IMR-90 (cell line): Measurements from ENCODE around the gene USH2A. TPM values are rescaled to one million over a fixed set of nuclear protein-coding genes. Genes with fewer than 3 reads are reported as not detected.
A peak's percentile ranks its signal among the peaks of the same experiment; 100 is the strongest.

Source experiments
- ATAC-seq: fragments of 200-7000 bp; cut with Tn5 transposase; 2 replicates; pipeline ENCODE4 v1.9.1; 2020; ENCODE audit warnings: low read depth, mild to moderate bottlenecking, moderate library complexity
- BruUV-seq: library from RNA; stranded (reverse); fragments of 400-500 nt; replicated peaks from 2 replicates; lab custom pipeline; 2021; lab: Mats Ljungman, UMichigan
- CTCF ChIA-PET: fragments of 300-600 bp; formaldehyde crosslinking; extraction: SDS; loops from one replicate; lab custom pipeline; 2021; ENCODE audit warnings: antibody characterized with exemption; lab: Yijun Ruan, JAX
- POLR2A ChIA-PET: fragments of 300-600 bp; sonication (Branson Sonifier 250); formaldehyde crosslinking; loops from one replicate; lab custom pipeline; 2022; ENCODE audit warnings: antibody characterized with exemption; ENCODE audit not compliant: unreplicated experiment; lab: Charles Lee
- DNase-seq: peaks from one replicate; pipeline ENCODE4 v3.0.0; 2013
- H2AFZ ChIP-seq: replicated peaks from 2 replicates; pipeline ENCODE3; 2013; ENCODE audit warnings: low read length, mild to moderate bottlenecking; ENCODE audit not compliant: poor library complexity
- H2AK5ac ChIP-seq: 2 replicates; pipeline ENCODE4 v1.6.1; 2013; ENCODE audit warnings: low read depth, low read length, inconsistent platforms
- H2AK9ac ChIP-seq: replicated peaks from 2 replicates; pipeline ENCODE3; 2013; ENCODE audit warnings: mild to moderate bottlenecking, low read depth, low read length, moderate library complexity; ENCODE audit not compliant: poor library complexity
- H2BK120ac ChIP-seq: 2 replicates; pipeline ENCODE4 v1.6.1; 2013; ENCODE audit warnings: low read depth, low read length, inconsistent platforms
- H2BK15ac ChIP-seq: 3 replicates; pipeline ENCODE4 v1.6.1; 2013; ENCODE audit warnings: low read depth, low read length, inconsistent platforms
- H2BK20ac ChIP-seq: 2 replicates; pipeline ENCODE4 v1.6.1; 2013; ENCODE audit warnings: low read depth, mild to moderate bottlenecking, inconsistent platforms, low read length, moderate library complexity
- H2BK5ac ChIP-seq: 2 replicates; pipeline ENCODE4 v1.6.1; 2013; ENCODE audit warnings: mild to moderate bottlenecking, low read depth, low read length, inconsistent platforms; ENCODE audit not compliant: poor library complexity, severe bottlenecking
- H3K14ac ChIP-seq: replicated peaks from 2 replicates; pipeline ENCODE4 v1.6.1; 2013; ENCODE audit warnings: low read depth, low read length, inconsistent platforms
- H3K18ac ChIP-seq: 2 replicates; pipeline ENCODE4 v1.6.1; 2013; ENCODE audit warnings: low read depth, low read length, control low read depth
- H3K23ac ChIP-seq: 2 replicates; pipeline ENCODE4 v1.6.1; 2013; ENCODE audit warnings: low read depth, low read length, inconsistent platforms
- H3K27ac ChIP-seq: 2 replicates; pipeline ENCODE4 v1.5.1; 2013; ENCODE audit warnings: mild to moderate bottlenecking, control low read depth, low read length; ENCODE audit not compliant: insufficient read depth
- H3K27me3 ChIP-seq: 2 replicates; pipeline ENCODE4 v1.6.1; 2013; ENCODE audit warnings: low read length; ENCODE audit not compliant: control insufficient read depth, insufficient read depth
- H3K36me3 ChIP-seq: 2 replicates; pipeline ENCODE4 v1.6.1; 2013; ENCODE audit warnings: low read length, mixed read lengths; ENCODE audit not compliant: control insufficient read depth, insufficient read depth
- H3K4ac ChIP-seq: 2 replicates; pipeline ENCODE4 v1.6.1; 2013; ENCODE audit warnings: low read depth, low read length, inconsistent platforms
- H3K4me1 ChIP-seq: 2 replicates; pipeline ENCODE4 v1.6.1; 2013; ENCODE audit warnings: low read length, mixed read lengths; ENCODE audit not compliant: control insufficient read depth, insufficient read depth
- H3K4me2 ChIP-seq: 2 replicates; pipeline ENCODE4 v1.6.1; 2013; ENCODE audit warnings: low read depth, mild to moderate bottlenecking, control low read depth, low read length, moderate library complexity
- H3K4me3 ChIP-seq: 2 replicates; pipeline ENCODE4 v1.5.1; 2013; ENCODE audit warnings: low read depth, mild to moderate bottlenecking, control low read depth, low read length, moderate library complexity; ENCODE audit not compliant: insufficient read depth
- H3K56ac ChIP-seq: 2 replicates; pipeline ENCODE4 v1.6.1; 2013; ENCODE audit warnings: low read length, inconsistent platforms; ENCODE audit not compliant: insufficient read depth; ENCODE audit errors: extremely low read depth
- H3K79me1 ChIP-seq, 2 experiments: 2 replicates each; pipeline ENCODE4 v1.6.1; 2013; ENCODE audit warnings: low read length in 2 of 2, inconsistent platforms in 1 of 2, low read depth in 1 of 2
- H3K9ac ChIP-seq: 2 replicates; pipeline ENCODE4 v1.6.1; 2013; ENCODE audit warnings: low read depth, low read length, control low read depth
- H3K9me1 ChIP-seq: 2 replicates; pipeline ENCODE4 v1.6.1; 2013; ENCODE audit warnings: low read length, inconsistent platforms; ENCODE audit not compliant: insufficient read depth
- H3K9me3 ChIP-seq: 2 replicates; pipeline ENCODE4 v1.6.1; 2013; ENCODE audit warnings: low read length; ENCODE audit not compliant: control insufficient read depth, insufficient read depth
- H4K20me1 ChIP-seq: 2 replicates; pipeline ENCODE4 v1.6.1; 2013; ENCODE audit warnings: low read length, inconsistent platforms; ENCODE audit not compliant: insufficient read depth
- H4K5ac ChIP-seq: 2 replicates; pipeline ENCODE4 v1.6.1; 2013; ENCODE audit warnings: mild to moderate bottlenecking, low read depth, low read length, control low read depth
- H4K8ac ChIP-seq, 2 experiments: 2 replicates each; pipeline ENCODE4 v1.6.1; 2013; ENCODE audit warnings: low read depth in 2 of 2, low read length in 2 of 2, control low read depth in 1 of 2, inconsistent platforms in 1 of 2
- H4K91ac ChIP-seq: 2 replicates; pipeline ENCODE4 v1.6.1; 2013; ENCODE audit warnings: low read depth, low read length, inconsistent platforms; ENCODE audit not compliant: insufficient read depth
- CHD1 ChIP-seq: IDR thresholded peaks from 2 replicates; pipeline ENCODE4 v1.6.1; 2012; ENCODE audit warnings: low read depth, low read length, improper control_type of control experiment
- CTCF ChIP-seq: conservative IDR thresholded peaks from 2 replicates; pipeline ENCODE4 v1.5.1; 2012; ENCODE audit warnings: mild to moderate bottlenecking, low read depth, low read length, improper control_type of control experiment
- MAZ ChIP-seq: IDR thresholded peaks from 2 replicates; pipeline ENCODE4 v1.6.1; 2012; ENCODE audit warnings: low read depth, mild to moderate bottlenecking, low read length, improper control_type of control experiment, moderate library complexity, borderline replicate concordance
- MXI1 ChIP-seq: IDR thresholded peaks from 2 replicates; pipeline ENCODE4 v1.6.1; 2012; ENCODE audit warnings: low read depth, mild to moderate bottlenecking, low read length, moderate library complexity, borderline replicate concordance
- NFE2L2 ChIP-seq: fragments of 150-350 bp; IDR thresholded peaks from 2 replicates; pipeline ENCODE4 v1.6.1; 2016; ENCODE audit warnings: low read depth, mild to moderate bottlenecking, low read length
- POLR2A ChIP-seq: IDR thresholded peaks from 2 replicates; pipeline ENCODE4 v1.6.1; 2012; ENCODE audit warnings: mild to moderate bottlenecking, low read depth, low read length
- RAD21 ChIP-seq: IDR thresholded peaks from 2 replicates; pipeline ENCODE4 v1.6.1; 2012; ENCODE audit warnings: low read length, improper control_type of control experiment
- SMC3 ChIP-seq: fragments of 150-350 bp; IDR thresholded peaks from 2 replicates; pipeline ENCODE4 v1.6.1; 2016; ENCODE audit warnings: low read depth, mild to moderate bottlenecking, antibody characterized with exemption, low read length, moderate library complexity
- WGBS, 2 experiments: methylation state at CpG; one replicate each; pipeline versions ENCODE4 v1.1.5 to v1.1.7; 2013; ENCODE audit warnings: missing lambda C conversion rate in 2 of 2; ENCODE audit not compliant: insufficient read length in 1 of 2; ENCODE audit errors: extremely low coverage in 2 of 2; 5-methylcytosine and 5-hydroxymethylcytosine counted together
- dilution Hi-C: fragments of 300-500 bp; cut with HindIII; formaldehyde crosslinking; loops from one replicate; pipeline ENCODE4 v1.14.3; 2018; ENCODE audit warnings: low sequenced_read_pairs; ENCODE audit not compliant: unreplicated experiment
- in situ Hi-C: fragments of 300-500 bp; cut with MboI; formaldehyde crosslinking; loops from 3 replicates; pipeline ENCODE4 v1.14.3; 2019; ENCODE audit warnings: low sequenced_read_pairs, inconsistent platforms, mixed read lengths
- intact Hi-C: fragments of 100-400 bp; cut with micrococcal nuclease; formaldehyde crosslinking; loops from 2 replicates; pipeline ENCODE4 v1.10.0; 2022
- polyA plus RNA-seq, 3 experiments: library from polyadenylated mRNA; depleted of rRNA; stranded (reverse); fragments of >200 nt; gene quantifications; 2 replicates each; pipeline ENCODE4 v1.2.3, GENCODE V29; 2012; ENCODE audit warnings: low replicate concordance in 1 of 3
- total RNA-seq: library from RNA; depleted of rRNA; stranded (reverse); fragments of >200 nt; gene quantifications from 2 replicates; pipeline ENCODE4 v1.2.3, GENCODE V29; 2012
- TF ChIP-seq, protein P1 (sequence below): fragments of 150-350 bp; IDR thresholded peaks from 2 replicates; pipeline ENCODE4 v1.6.1; 2016; ENCODE audit warnings: low read depth, mild to moderate bottlenecking, low read length, moderate library complexity, borderline replicate concordance

USH2A gene
- total and polyA plus RNA-seq, 2 of the 4 experiments (the other 2 are of a cell fraction): under 0.01 to 0.02 TPM

DNA sequence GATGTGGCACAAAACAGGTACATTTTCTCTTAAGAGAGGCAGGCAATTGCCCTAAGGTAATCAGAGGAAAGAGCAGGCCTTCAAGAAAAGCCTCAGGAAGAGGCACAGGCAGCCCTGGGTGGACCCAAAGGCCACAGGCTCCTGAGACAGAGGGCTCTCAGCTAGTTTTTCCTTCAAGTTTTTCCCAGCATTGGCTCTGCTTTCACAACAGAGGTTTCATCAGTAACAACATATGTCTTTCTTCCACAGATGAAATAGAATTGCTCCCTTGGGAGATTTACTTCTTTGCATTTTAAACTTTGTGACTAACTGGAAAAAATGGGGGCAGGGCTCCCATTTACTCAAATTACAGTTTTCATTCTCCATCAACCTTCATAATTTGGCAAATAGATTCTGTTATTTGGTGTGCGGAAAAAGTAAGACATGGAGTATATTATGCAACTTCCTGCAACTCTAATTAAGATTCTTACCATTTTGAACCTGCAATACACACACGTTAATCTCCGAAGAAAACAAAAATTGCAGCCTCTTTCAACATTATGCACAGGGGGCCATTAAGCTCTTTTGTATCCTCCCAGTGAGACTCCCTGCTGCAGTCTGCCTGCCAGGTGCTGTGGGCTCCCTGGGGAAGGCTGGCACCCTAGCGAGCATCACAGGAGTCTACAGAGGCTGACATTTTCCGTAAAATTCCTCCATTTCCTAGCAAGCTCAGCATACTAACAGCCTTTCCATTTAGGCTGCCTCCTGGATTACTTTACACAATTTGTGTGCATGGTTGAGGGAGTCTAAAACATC, 282.3 kb downstream of the USH2A start:
- no peak overlapping the region for H2BK5ac ChIP-seq
- H4K20me1 ChIP-seq: no peaks in the 10 kb centered on the region
- dilution Hi-C loops: no loop called here
- H3K9me1 ChIP-seq: no peaks in the 10 kb centered on the region
- peaks cover 5% of the 10 kb centered on the region; the same call in 1 of the 2 replicates for H3K4me1 ChIP-seq
- no peaks in the 10 kb centered on the region for H3K27me3 ChIP-seq
- DNase-seq: peak; percentile 34
- POLR2A ChIA-PET: no interaction called here
- H3K36me3 ChIP-seq: no peaks in the 10 kb centered on the region
- H2AK5ac ChIP-seq: no peak overlapping the region
- no TSS peak for BruUV-seq
- H3K9ac ChIP-seq: no peak overlapping the region
- TF ChIP-seq RAD21: no peak
- no peak for TF ChIP-seq CTCF
- no peak for TF ChIP-seq MAZ
- TF ChIP-seq MXI1: no peak
- TF ChIP-seq POLR2A: no peak
- TF ChIP-seq, protein P1, sequence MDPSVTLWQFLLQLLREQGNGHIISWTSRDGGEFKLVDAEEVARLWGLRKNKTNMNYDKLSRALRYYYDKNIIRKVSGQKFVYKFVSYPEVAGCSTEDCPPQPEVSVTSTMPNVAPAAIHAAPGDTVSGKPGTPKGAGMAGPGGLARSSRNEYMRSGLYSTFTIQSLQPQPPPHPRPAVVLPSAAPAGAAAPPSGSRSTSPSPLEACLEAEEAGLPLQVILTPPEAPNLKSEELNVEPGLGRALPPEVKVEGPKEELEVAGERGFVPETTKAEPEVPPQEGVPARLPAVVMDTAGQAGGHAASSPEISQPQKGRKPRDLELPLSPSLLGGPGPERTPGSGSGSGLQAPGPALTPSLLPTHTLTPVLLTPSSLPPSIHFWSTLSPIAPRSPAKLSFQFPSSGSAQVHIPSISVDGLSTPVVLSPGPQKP: no peak
- no peak for TF ChIP-seq SMC3
- no peak for TF ChIP-seq CHD1
- no peak for TF ChIP-seq NFE2L2
- in situ Hi-C loops: no loop called here
- peak overlapping the region; percentile 77; the same call in 1 of the 2 replicates for H3K18ac ChIP-seq
- no peak overlapping the region for H4K91ac ChIP-seq
- no peak overlapping the region for H3K23ac ChIP-seq
- H3K14ac ChIP-seq: no peak overlapping the region
- peak overlapping the region; percentile 15; the same call in 1 of the 2 replicates for H3K4me2 ChIP-seq
- H3K9me3 ChIP-seq: no peaks in the 10 kb centered on the region
- H3K56ac ChIP-seq: no peak overlapping the region
- H3K27ac ChIP-seq: peak overlapping the region; percentile 61; the same call in 1 of the 2 replicates
- intact Hi-C loops: no loop called here
- ATAC-seq: peak; percentile 40
- H4K5ac ChIP-seq: peak overlapping the region; percentile 72; the same call in 1 of the 2 replicates
- no peaks in the 10 kb centered on the region for H3K79me1 ChIP-seq
- no peak overlapping the region for H2BK20ac ChIP-seq
- no peak overlapping the region for H4K8ac ChIP-seq
- no peak overlapping the region for H2BK15ac ChIP-seq
- no peak overlapping the region for H3K4ac ChIP-seq
- WGBS, 2 experiments: no CpG with 5 or more reads among the region's 5 CpGs
- H2BK120ac ChIP-seq: no peak overlapping the region
- H2AFZ ChIP-seq: peak overlapping the region; percentile 13
- H2AK9ac ChIP-seq: no peak overlapping the region
- CTCF ChIA-PET: no interaction called here
- no peak overlapping the region for H3K4me3 ChIP-seq
